H1 (cell line): ENCODE results near the gene DLL3.

Source experiments
- ATF2 ChIP-seq: IDR thresholded peaks from 2 replicates; pipeline ENCODE4 v1.6.1; 2012; ENCODE audit warnings: low read length, inconsistent platforms
- CTCF ChIP-seq, 3 experiments: IDR thresholded peaks; 1 replicate in 2 of 3; 2 replicates in 1 of 3; pipeline versions ENCODE4 v1.5.1 to v1.6.1; 2011; ENCODE audit warnings: low read length in 3 of 3, mild to moderate bottlenecking in 3 of 3, inconsistent platforms in 2 of 3, low read depth in 1 of 3, moderate library complexity in 1 of 3; ENCODE audit not compliant: insufficient read depth in 1 of 3; ENCODE audit errors: control extremely low read depth in 1 of 3
- NRF1 ChIP-seq: IDR thresholded peaks from 2 replicates; pipeline ENCODE4 v1.6.1; 2011; ENCODE audit warnings: mild to moderate bottlenecking, low read depth, low read length, improper control_type of control experiment
- POLR2AphosphoS5 ChIP-seq: IDR thresholded peaks from 2 replicates; pipeline ENCODE4 v1.6.1; 2011; ENCODE audit warnings: low read depth, low read length
- SUZ12 ChIP-seq: fragments of 200-600 bp; sonication (generic); IDR thresholded peaks from 2 replicates; pipeline ENCODE4 v1.6.1; 2012; ENCODE audit warnings: mild to moderate bottlenecking, inconsistent platforms, low read length, moderate library complexity, mixed read lengths

- TF ChIP-seq CTCF (IDR thresholded peaks at IDR 0.05; ENCODE audit: control extremely low read depth in 1 of 3, insufficient read depth in 1 of 3, low read depth in 1 of 3, low read length in 3 of 3) (no peak), SUZ12 (no peak), ATF2 (no peak), NRF1 (no peak), POLR2AphosphoS5 (no peak)
Measured at GRCh38 chr19:39515551-39516191, 16.9 kb downstream of the DLL3 start.
